ENCODE measurements around the gene SH3BP4.

Gene SH3BP4

GRCh38 chr2:235095569-235095968, 143.8 kb downstream of the SH3BP4 start:
- Histone ChIP-seq H3K27me3 (ENCODE audit: low read length) (0 out of 2 replicates have a peak, but pooled peaks cover 3% of the 10 kb centered on the region), H3K9me2 (replicated peaks; ENCODE audit: insufficient read depth, low read length) (no peaks in the 10 kb centered on the region), H3K4me2 (ENCODE audit: low read depth, low read length, poor library complexity, severe bottlenecking) (no peak overlapping the region), H2AFZ (ENCODE audit: low read depth, low read length, severe bottlenecking) (no peak overlapping the region), H3F3A (ENCODE audit: insufficient read depth) (no peaks in the 10 kb centered on the region), H4K20me1 (ENCODE audit: low read depth, low read length) (no peaks in the 10 kb centered on the region), H3K9me3 (ENCODE audit: insufficient read depth, low read length) (no peaks in the 10 kb centered on the region), H3K79me2 (ENCODE audit: insufficient read depth, low read length) (no peaks in the 10 kb centered on the region), H3K27ac (ENCODE audit: low read depth, low read length) (no peak overlapping the region), H3K4me3 (ENCODE audit: insufficient read depth, low read length, poor library complexity, severe bottlenecking) (no peak overlapping the region), H3K9ac (ENCODE audit: low read length) (no peak overlapping the region), H3K36me3 (ENCODE audit: low read length) (no peaks in the 10 kb centered on the region)
- TF ChIP-seq EZH2phosphoT487 (conservative IDR thresholded peaks at IDR 0.05; ENCODE audit: low read length) = no peak
- TF ChIP-seq, protein P1, sequence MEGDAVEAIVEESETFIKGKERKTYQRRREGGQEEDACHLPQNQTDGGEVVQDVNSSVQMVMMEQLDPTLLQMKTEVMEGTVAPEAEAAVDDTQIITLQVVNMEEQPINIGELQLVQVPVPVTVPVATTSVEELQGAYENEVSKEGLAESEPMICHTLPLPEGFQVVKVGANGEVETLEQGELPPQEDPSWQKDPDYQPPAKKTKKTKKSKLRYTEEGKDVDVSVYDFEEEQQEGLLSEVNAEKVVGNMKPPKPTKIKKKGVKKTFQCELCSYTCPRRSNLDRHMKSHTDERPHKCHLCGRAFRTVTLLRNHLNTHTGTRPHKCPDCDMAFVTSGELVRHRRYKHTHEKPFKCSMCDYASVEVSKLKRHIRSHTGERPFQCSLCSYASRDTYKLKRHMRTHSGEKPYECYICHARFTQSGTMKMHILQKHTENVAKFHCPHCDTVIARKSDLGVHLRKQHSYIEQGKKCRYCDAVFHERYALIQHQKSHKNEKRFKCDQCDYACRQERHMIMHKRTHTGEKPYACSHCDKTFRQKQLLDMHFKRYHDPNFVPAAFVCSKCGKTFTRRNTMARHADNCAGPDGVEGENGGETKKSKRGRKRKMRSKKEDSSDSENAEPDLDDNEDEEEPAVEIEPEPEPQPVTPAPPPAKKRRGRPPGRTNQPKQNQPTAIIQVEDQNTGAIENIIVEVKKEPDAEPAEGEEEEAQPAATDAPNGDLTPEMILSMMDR (IDR thresholded peaks at IDR 0.05; ENCODE audit: insufficient read depth, low read length, poor library complexity, severe bottlenecking) = no peak

GRCh38 chr2:235096447-235096846, 144.6 kb downstream of the SH3BP4 start:
- no peak overlapping the region for H3K4me3 ChIP-seq (ENCODE audit: insufficient read depth, low read length, poor library complexity, severe bottlenecking)
- no peak overlapping the region for H3K27ac ChIP-seq (ENCODE audit: low read depth, low read length)
- H3K79me2 ChIP-seq (ENCODE audit: insufficient read depth, low read length) = no peaks in the 10 kb centered on the region
- no peaks in the 10 kb centered on the region for H3K9me3 ChIP-seq (ENCODE audit: insufficient read depth, low read length)
- no peak overlapping the region for H2AFZ ChIP-seq (ENCODE audit: low read depth, low read length, severe bottlenecking)
- H3K27me3 ChIP-seq (ENCODE audit: low read length) = 0 out of 2 replicates have a peak, but pooled peaks cover 3% of the 10 kb centered on the region
- H4K20me1 ChIP-seq (ENCODE audit: low read depth, low read length) = no peaks in the 10 kb centered on the region
- H3K4me2 ChIP-seq (ENCODE audit: low read depth, low read length, poor library complexity, severe bottlenecking) = no peak overlapping the region
- no peak overlapping the region for H3K9ac ChIP-seq (ENCODE audit: low read length)
- H3K9me2 ChIP-seq (replicated peaks; ENCODE audit: insufficient read depth, low read length) = no peaks in the 10 kb centered on the region
- H3F3A ChIP-seq (ENCODE audit: insufficient read depth) = no peaks in the 10 kb centered on the region
- no peak for TF ChIP-seq EZH2phosphoT487 (conservative IDR thresholded peaks at IDR 0.05; ENCODE audit: low read length)
- TF ChIP-seq, protein P1 (IDR thresholded peaks at IDR 0.05; ENCODE audit: insufficient read depth, low read length, poor library complexity, severe bottlenecking) = no peak
- H3K36me3 ChIP-seq (ENCODE audit: low read length) = no peaks in the 10 kb centered on the region

- Histone ChIP-seq H3K4me3 (ENCODE audit: insufficient read depth, low read length, poor library complexity, severe bottlenecking) (no peak overlapping the region), H3K9ac (ENCODE audit: low read length) (no peak overlapping the region), H2AFZ (ENCODE audit: low read depth, low read length, severe bottlenecking) (no peak overlapping the region), H3F3A (ENCODE audit: insufficient read depth) (no peaks in the 10 kb centered on the region), H3K27me3 (ENCODE audit: low read length) (0 out of 2 replicates have a peak, but pooled peaks cover 3% of the 10 kb centered on the region), H3K27ac (ENCODE audit: low read depth, low read length) (no peak overlapping the region), H3K9me2 (replicated peaks; ENCODE audit: insufficient read depth, low read length) (no peaks in the 10 kb centered on the region), H3K9me3 (ENCODE audit: insufficient read depth, low read length) (no peaks in the 10 kb centered on the region), H3K36me3 (ENCODE audit: low read length) (no peaks in the 10 kb centered on the region), H3K79me2 (ENCODE audit: insufficient read depth, low read length) (no peaks in the 10 kb centered on the region), H4K20me1 (ENCODE audit: low read depth, low read length) (no peaks in the 10 kb centered on the region), H3K4me2 (ENCODE audit: low read depth, low read length, poor library complexity, severe bottlenecking) (no peak overlapping the region)
- TF ChIP-seq, protein P1 (IDR thresholded peaks at IDR 0.05; ENCODE audit: insufficient read depth, low read length, poor library complexity, severe bottlenecking) = no peak
- no peak for TF ChIP-seq EZH2phosphoT487 (conservative IDR thresholded peaks at IDR 0.05; ENCODE audit: low read length)
Observed at GRCh38 chr2:235097196-235097595, 145.4 kb downstream of the SH3BP4 start.

All from SU-DHL-6 (cell line).